Keratinocyte (primary cell): ENCODE data around the gene WNT16. TPM values are rescaled to one million over a fixed set of nuclear protein-coding genes. Genes with fewer than 3 reads are reported as not detected.

Experiments
- DNase-seq: peaks from one replicate; pipeline ENCODE4 v3.0.0-alpha.2; 2011; ENCODE audit warnings: low read depth, missing footprints, low spot score
- FAIRE-seq: peaks from 2 replicates; lab custom pipeline; 2011; peaks lifted over from hg19 to GRCh38; lab: Jason Lieb, UNC
- H2AFZ ChIP-seq: 2 replicates; pipeline ENCODE4 v1.6.0; 2012; ENCODE audit warnings: low read length, control low read depth, inconsistent platforms; ENCODE audit not compliant: control insufficient read depth
- H3K27ac ChIP-seq: 2 replicates; pipeline ENCODE4 v1.5.1; 2011; ENCODE audit warnings: low read length; ENCODE audit not compliant: control insufficient read depth, insufficient read depth
- H3K27me3 ChIP-seq: 3 replicates; pipeline ENCODE4 v1.6.0; 2011; ENCODE audit warnings: low read length; ENCODE audit not compliant: control insufficient read depth, insufficient read depth; ENCODE audit errors: extremely low read depth
- H3K36me3 ChIP-seq, 2 experiments: 2 replicates in 1 of 2; 3 replicates in 1 of 2; pipeline ENCODE4 v1.5.1; 2011; ENCODE audit warnings: low read length in 2 of 2, mild to moderate bottlenecking in 1 of 2; ENCODE audit not compliant: control insufficient read depth in 2 of 2, insufficient read depth in 2 of 2; ENCODE audit errors: extremely low read depth in 1 of 2
- H3K4me1 ChIP-seq: 3 replicates; pipeline ENCODE4 v1.5.1; 2011; ENCODE audit warnings: low read length; ENCODE audit not compliant: control insufficient read depth, insufficient read depth; ENCODE audit errors: extremely low read depth
- H3K4me2 ChIP-seq: 3 replicates; pipeline ENCODE4 v1.6.0; 2011; ENCODE audit warnings: low read depth, low read length; ENCODE audit not compliant: control insufficient read depth, insufficient read depth; ENCODE audit errors: extremely low read depth
- H3K4me3 ChIP-seq, 3 experiments: fragments of 200-600 bp in 1 of 3; sonication (generic) in 1 of 3; 2 replicates in 2 of 3; 3 replicates in 1 of 3; pipeline ENCODE4 v1.5.1; 2011 to 2016; ENCODE audit warnings: low read length in 3 of 3, mild to moderate bottlenecking in 3 of 3, control low read depth in 2 of 3, inconsistent platforms in 1 of 3, low read depth in 1 of 3, mixed read lengths in 1 of 3, mixed run types in 1 of 3, moderate library complexity in 1 of 3; ENCODE audit not compliant: control insufficient read depth in 2 of 3, insufficient read depth in 2 of 3; ENCODE audit errors: extremely low read depth in 1 of 3
- H3K79me2 ChIP-seq: 2 replicates; pipeline ENCODE4 v1.6.0; 2012; ENCODE audit warnings: low read length; ENCODE audit not compliant: control insufficient read depth, insufficient read depth
- H3K9ac ChIP-seq: 3 replicates; pipeline ENCODE4 v1.6.0; 2011; ENCODE audit warnings: low read length; ENCODE audit not compliant: control insufficient read depth, insufficient read depth; ENCODE audit errors: extremely low read depth
- H3K9me1 ChIP-seq: 3 replicates; pipeline ENCODE4 v1.6.0; 2011; ENCODE audit warnings: low read length; ENCODE audit not compliant: control insufficient read depth, insufficient read depth; ENCODE audit errors: extremely low read depth
- H3K9me3 ChIP-seq: 2 replicates; pipeline ENCODE4 v1.5.1; 2012; ENCODE audit warnings: low read depth, low read length; ENCODE audit not compliant: control insufficient read depth
- H4K20me1 ChIP-seq: 3 replicates; pipeline ENCODE4 v1.6.0; 2011; ENCODE audit warnings: low read length; ENCODE audit not compliant: control insufficient read depth, insufficient read depth; ENCODE audit errors: extremely low read depth
- CTCF ChIP-seq, 3 experiments: IDR thresholded peaks in 1 of 3; conservative IDR thresholded peaks in 1 of 3; optimal IDR thresholded peaks in 1 of 3; 2 replicates in 2 of 3; 3 replicates in 1 of 3; pipeline versions ENCODE3 to v1.5.1; 2011; ENCODE audit warnings: low read length in 3 of 3, mild to moderate bottlenecking in 3 of 3, moderate library complexity in 2 of 3, control low read depth in 1 of 3, inconsistent platforms in 1 of 3; ENCODE audit not compliant: insufficient read depth in 2 of 3; ENCODE audit errors: extremely low read depth in 1 of 3
- EZH2 ChIP-seq: IDR thresholded peaks from one replicate; pipeline ENCODE4 v1.6.1; 2012; ENCODE audit warnings: inconsistent platforms, mild to moderate bottlenecking, low read length, moderate library complexity
- dilution Hi-C: fragments of 300-500 bp; cut with MboI; formaldehyde crosslinking; loops from one replicate; pipeline ENCODE4 v1.7.0; 2020; ENCODE audit warnings: low sequenced_read_pairs; ENCODE audit not compliant: extremely low pct_ligation_motif_present
- polyA plus RNA-seq, 5 experiments: library from polyadenylated mRNA; depleted of rRNA in 3 of 5; stranded (reverse) in 3 of 5; stranded (forward) in 1 of 5; unstranded in 1 of 5; fragments of >200 nt; gene quantifications; 1 replicate in 1 of 5; 2 replicates in 3 of 5; 3 replicates in 1 of 5; pipeline versions ENCODE4 v1.2.1 to v1.2.3, GENCODE V29; 2011 to 2012; ENCODE audit warnings: missing spikeins in 2 of 5, low read depth in 1 of 5, low replicate concordance in 1 of 5

The WNT16 gene
- polyA plus RNA-seq, 1 donor (not counting 4 experiments of a cell fraction or from before 2014, with no cell fraction given), result not detected

- Histone ChIP-seq H3K4me2 (no peak overlapping the region), H3K4me1 (no peaks in the 10 kb centered on the region), H3K79me2 (peaks cover 60% of the 10 kb centered on the region), H3K4me3 (no peak overlapping the region), H3K9me3 (no peaks in the 10 kb centered on the region), H3K27me3 (no peaks in the 10 kb centered on the region), H2AFZ (no peak overlapping the region), H4K20me1 (no peaks in the 10 kb centered on the region), H3K27ac (no peak overlapping the region), H3K36me3 (peaks cover 3 to 13% of the 10 kb centered on the region in 2 experiments), H3K9me1 (no peaks in the 10 kb centered on the region), H3K9ac (no peak overlapping the region)
- TF ChIP-seq CTCF (optimal IDR thresholded peaks at IDR 0.05 in 1 of 3, IDR thresholded peaks at IDR 0.05 in 1 of 3, conservative IDR thresholded peaks at IDR 0.05 in 1 of 3; ENCODE audit: extremely low read depth in 1 of 3, insufficient read depth in 2 of 3, low read length in 3 of 3), result no peak
- no peak for TF ChIP-seq EZH2
- FAIRE-seq (no peak), DNase-seq (no peak)
- dilution Hi-C loops, result loop anchor here (25.0 kb wide), 1 partner anchor 179 kb away; no protein-coding TSS in a partner anchor
Measured at GRCh38 chr7:121383235-121383910, 54.6 kb downstream of the WNT16 start.

- FAIRE-seq (no peak), DNase-seq (no peak)
- dilution Hi-C loops, result loop anchor here (25.0 kb wide), 1 partner anchor 178 kb away; no protein-coding TSS in a partner anchor
- no peak overlapping the region for H3K9ac ChIP-seq
- no peak overlapping the region for H3K4me3 ChIP-seq
- H3K27me3 ChIP-seq, result no peaks in the 10 kb centered on the region
- H3K4me1 ChIP-seq, result no peaks in the 10 kb centered on the region
- TF ChIP-seq CTCF (optimal IDR thresholded peaks at IDR 0.05 in 1 of 3, IDR thresholded peaks at IDR 0.05 in 1 of 3, conservative IDR thresholded peaks at IDR 0.05 in 1 of 3; ENCODE audit: extremely low read depth in 1 of 3, insufficient read depth in 2 of 3, low read length in 3 of 3), result no peak
- no peak for TF ChIP-seq EZH2
- H3K79me2 ChIP-seq, result peaks cover 69% of the 10 kb centered on the region
- peaks cover 3 to 12% of the 10 kb centered on the region in 2 experiments for H3K36me3 ChIP-seq
- H3K27ac ChIP-seq, result no peak overlapping the region
- H2AFZ ChIP-seq, result no peak overlapping the region
- H3K4me2 ChIP-seq, result no peak overlapping the region
- H3K9me1 ChIP-seq, result no peaks in the 10 kb centered on the region
- H4K20me1 ChIP-seq, result no peaks in the 10 kb centered on the region
- H3K9me3 ChIP-seq, result no peaks in the 10 kb centered on the region
Measured at GRCh38 chr7:121384265-121384664, 55.5 kb downstream of the WNT16 start.
